GM19025 (cell line): ENCODE results near the gene FHAD1.
A peak's percentile ranks its signal among the peaks of the same experiment; 100 is the strongest.
"Not testable (repeated sequence)": the region's sequence is repeated elsewhere in the genome, so short reads cannot be mapped to it uniquely, and the experiment has no call there.

Experiments used
- ATAC-seq: cut with Tn5 transposase; IDR thresholded peaks from one replicate; pipeline ENCODE4 v1.9.1; 2021; ENCODE audit warnings: mild to moderate bottlenecking, low read depth, moderate library complexity; ENCODE audit not compliant: unreplicated experiment

The FHAD1 gene

DNA sequence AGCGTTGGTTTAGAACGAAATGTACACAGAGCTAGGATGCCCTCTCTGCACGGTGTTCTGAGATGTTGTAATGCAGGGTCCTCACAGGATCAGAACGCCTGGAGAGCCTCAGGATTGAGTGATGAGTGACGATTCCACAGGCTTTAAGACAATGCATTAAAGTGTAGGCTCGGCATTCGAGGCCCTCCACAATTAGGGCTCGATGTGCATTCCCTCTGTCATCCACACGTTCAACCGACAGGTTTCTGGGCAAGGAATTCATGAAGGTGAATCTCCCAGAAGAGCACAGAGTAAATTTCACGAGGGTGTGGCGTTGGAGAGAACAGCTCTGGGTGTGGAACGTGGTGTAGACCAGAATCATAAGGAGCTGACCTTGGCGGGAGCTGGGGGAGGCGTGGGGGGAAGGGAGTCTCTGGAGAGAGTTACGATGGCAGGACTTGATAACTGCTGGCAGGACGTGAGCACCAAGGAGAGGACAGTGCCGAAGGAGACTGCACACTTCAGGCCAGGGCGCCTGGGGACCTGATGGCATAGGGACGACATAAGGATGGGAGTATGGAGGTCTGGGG is 111.6 kb downstream of the FHAD1 start:
- ATAC-seq: no peak

DNA sequence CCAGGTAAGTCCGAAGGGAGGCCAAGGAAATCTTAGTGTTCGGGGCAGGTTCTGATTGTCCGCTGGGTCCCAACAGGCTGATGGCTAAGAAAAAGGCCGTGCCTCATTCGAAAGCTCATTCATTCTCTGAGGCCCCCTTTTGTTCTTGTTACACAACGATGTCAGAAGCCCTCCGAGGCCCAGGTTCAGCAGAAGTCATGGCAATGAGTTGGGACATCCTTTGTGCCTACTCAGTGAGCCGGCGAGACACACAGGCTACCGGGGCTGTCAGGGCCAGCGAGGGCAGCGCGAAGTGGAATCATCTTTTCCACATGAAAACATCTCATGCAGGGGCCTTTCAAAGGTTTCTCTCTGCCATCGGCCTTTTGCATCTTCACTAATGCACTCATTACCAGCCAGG is 113.7 kb downstream of the FHAD1 start:
- no peak for ATAC-seq

DNA sequence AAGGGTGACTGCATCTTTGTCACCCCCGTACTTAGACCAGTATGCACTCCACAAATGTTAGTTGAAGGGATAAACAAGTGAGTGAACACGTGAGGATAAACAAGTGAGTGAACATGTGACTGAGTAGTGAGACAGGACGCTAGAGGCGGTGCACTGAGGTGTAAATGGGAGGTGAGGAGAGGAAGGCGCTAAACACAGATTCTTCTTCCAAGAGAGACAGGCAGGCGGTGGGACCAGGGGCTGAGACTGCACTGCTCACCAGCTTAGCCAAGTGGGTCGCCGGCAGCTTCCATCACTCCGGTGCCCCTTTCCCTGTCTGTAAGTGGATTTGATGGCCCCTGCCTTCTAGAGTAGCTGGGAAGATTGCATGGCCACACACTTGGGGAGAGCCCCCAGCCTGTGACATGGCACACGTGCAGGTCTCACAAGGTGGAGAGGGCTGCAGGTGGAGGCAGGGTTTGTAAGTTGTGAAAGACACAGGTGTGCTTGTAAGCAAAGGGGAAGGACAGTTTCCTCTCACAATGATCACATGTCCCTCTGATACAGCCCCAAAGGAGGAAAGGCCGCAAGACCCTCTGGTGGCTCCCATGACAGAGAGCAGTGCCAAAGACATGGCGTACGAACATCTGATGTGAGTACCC is 115.2 kb downstream of the FHAD1 start:
- ATAC-seq: no peak

DNA sequence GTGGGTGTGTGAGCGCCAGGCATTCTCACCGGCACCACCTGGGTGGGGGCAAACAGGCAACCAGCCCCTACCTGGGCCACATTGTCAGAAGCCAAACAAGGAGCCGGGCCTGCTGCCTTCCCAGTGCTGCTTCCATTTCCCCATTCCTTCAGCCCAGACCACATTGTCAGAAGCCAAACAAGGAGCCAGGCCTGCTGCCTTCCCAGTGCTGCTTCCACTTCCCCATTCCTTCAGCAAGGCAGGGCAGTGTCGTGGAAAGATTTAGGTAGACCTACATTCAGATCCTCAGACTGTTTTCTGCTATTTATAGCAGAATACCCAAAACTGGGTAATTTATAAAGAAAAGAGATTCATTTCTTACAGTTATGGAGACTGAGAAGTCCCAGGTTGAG is 115.7 kb downstream of the FHAD1 start:
- no peak for ATAC-seq

DNA sequence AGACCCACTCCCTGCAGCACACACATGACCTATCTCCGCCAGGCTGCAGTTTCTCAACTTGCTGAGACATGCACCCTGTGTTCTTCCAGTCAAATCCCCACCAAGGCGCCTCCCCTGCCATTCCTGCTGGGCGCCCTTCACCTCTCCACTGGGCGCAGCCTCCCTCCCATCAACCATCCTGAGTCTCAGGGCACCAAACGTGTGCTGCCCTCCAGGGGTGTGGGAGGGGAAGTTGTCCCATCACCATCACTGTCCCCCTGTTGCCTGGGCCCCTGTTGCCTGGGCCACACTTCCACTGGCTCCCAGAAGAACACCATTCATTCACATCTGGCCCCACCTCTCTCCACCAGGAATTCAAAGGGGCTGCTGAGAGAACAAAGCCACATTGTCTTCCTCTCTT is 117.7 kb downstream of the FHAD1 start:
- no peak for ATAC-seq

DNA sequence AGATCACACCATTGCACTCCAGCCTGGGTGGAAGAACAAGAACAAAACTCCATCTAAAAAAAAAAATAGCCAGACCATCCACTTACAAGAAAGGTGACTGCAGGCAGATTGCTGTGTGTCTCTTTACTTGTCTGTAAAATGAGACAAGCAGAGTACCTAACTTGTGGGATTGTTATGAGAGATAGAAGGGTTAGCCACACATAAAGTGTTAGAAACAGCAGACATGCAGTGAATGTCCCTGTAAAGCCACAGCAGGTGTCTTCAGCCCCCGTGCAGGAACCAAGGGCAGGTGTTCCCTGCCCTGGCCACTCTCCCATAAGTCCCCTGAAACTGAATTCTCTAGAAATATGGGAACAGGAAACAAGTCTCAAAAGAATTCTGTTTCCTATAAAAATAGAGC is 121.9 kb downstream of the FHAD1 start:
- ATAC-seq: no peak

DNA sequence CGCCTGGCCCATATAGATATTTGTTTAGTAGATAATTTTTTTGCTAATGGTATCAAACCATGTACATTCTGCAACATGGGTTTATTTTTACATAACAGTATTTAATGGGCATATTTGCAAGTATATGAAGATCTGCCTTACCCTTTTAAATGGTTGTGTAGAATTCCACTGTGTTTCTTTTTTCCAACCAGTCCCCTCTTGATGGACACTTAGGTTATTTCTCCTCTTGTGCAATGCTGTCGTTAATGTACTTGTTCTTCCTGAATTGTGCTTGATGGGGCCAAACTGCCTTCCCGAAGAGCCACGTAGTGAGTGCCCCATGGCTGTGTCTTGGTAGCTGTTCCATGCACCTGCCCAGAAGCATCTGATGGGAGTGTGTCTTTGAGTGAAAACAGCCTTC is 123.2 kb downstream of the FHAD1 start:
- no peak for ATAC-seq

DNA sequence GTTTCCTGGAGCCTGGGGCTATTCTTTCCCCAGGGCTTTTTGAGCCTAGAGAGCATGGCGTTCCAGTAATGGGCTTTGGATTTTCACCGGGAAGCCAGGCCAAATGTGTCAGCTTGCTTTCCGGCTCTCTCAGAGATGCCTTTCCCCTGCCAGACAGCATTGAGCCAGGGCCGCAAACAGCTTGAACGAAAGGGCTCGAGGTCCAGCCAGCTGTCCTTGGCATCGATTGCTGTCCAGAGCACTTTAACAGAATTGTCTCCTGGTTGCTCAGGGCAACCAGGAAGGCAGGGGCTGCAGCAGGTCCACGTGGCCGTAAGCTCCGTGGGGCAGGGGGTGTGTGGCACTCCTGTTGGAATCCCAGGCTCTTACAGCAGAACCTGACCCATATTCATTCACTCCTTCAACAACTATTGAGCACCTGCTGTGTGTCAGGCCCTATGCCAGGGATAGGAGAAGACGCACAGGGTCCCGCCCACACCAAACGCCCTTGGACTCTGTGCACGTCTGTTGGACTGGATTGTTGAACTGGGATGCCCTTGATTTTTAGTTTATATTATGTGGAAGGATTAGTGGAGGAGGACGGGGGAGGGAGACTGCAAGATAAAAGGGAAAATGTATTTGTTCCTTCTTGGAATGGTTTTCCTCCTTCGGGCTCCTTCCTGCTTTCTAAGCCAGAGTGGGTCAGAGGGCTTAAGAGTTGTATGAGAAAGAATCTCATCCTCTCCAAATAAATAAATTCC is 123.9 kb downstream of the FHAD1 start:
- ATAC-seq: no peak

DNA sequence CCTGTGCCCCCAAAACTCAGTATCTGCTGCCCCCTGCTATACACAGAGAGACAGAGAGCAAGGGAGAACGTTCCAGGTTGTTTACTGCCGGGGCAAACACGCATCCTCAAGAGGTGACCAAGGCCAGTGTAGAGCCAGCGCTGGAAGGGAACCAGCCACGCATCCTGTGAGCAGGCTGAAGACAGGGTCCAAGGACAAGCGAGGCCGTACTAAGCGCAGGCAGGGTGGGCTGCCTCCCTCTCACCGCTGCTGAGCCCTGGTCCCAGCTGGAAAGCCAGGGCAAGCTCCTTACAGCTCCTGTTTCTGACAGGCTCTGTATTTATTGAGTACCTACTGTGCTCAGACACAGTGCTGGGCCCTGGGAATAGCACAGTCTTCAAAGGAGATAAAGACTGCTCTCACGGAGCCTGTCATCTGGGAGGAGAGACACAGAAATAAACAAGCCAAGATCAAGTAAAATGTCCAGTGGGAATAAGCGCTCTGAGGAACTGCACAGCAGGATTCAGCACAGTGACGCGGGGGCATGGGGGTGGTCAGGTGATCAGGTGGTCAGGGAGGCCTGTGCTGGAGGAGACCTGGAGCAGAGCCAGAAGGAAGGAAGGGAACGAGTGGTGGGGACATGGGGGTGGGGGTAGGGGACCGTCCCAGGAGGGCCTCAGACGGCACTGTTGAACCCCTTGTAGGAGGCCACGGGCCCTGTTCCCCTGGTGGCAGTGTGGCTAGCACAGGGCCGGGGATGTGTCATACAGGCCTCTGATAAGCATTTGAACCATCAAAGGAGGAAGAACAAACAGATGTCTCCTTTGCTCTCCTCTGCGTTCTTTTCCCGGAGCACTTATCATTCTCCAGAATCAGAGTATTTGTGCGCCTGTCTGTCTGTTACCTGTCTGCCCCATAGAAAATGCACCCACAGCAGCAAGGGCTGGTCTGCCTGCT is 124.9 kb downstream of the FHAD1 start:
- ATAC-seq: no peak

DNA sequence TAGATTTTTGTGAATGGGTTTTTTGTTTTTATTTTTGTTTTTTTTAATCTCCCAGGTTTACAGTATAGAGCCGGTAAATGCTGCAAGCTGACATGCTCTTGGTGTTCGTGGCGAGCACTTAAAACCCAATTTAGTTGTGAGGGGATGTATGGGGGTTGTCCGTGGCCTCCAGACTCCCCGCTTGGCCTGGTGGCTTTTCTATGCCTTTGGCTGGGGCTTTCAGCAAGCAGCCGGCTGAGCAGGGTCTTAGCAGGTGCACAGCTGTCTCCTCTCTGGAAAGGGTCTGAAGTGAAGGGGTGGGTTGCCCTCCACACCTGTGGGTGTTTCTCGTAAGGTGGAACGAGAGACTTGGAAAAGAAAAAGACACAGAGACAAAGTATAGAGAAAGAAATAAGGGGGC is 131.7 kb downstream of the FHAD1 start:
- no peak for ATAC-seq

DNA sequence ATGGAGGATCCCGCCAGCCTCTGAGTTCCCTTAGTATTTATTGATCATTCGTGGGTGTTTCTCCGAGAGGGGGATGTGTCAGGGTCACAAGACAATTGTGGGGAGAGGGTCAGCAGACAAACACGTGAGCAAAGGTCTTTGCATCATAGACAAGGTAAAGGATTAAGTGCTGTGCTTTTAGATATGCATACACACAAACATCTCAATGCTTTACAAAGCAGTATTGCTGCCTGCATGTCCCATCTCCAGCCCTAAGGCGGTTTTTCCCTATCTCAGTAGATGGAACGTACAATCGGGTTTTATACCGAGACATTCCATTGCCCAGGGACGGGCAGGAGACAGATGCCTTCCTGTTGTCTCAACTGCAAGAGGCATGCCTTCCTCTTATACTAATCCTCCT is 132.1 kb downstream of the FHAD1 start:
- not testable (repeated sequence) for ATAC-seq

DNA sequence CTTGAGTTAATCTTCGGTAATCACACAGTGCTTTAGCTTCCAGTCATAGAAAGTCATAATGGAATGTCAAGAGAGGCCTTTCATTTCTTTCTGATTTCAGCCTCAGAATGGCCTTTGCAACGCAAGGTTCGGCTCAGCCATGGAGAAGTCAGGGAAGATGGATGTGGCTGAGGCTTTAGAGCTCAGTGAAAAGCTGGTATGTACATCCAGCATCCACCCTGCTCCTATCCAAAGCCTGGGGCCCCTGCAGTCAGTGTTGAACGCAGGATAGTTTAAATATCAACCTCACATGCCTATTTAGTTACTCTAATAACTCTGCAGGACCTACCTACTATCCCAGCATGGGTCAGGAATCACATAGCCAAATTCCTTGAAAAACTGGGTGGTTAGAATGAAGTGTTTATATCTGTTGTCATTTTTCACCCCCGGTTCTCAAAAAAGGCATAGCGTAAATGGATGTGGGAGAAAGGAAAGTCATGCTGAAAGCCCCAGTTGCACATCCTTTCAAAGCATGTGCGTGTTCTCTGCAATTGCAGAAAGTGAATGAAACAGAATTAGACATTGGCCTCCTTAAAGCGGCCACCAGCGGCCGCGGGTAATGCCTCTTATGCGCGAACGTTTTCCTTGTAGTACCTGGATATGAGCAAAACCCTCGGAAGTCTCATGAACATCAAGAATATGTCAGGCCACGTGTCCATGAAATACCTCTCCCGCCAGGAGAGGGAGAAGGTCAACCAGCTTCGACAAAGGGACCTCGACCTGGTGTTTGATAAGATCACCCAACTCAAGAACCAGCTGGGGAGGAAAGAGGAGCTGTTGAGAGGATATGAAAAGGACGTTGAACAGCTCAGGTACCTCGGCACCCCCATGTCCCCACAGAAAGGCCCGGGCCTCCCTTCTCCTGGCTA is 133.8 kb downstream of the FHAD1 start:
- no peak for ATAC-seq

DNA sequence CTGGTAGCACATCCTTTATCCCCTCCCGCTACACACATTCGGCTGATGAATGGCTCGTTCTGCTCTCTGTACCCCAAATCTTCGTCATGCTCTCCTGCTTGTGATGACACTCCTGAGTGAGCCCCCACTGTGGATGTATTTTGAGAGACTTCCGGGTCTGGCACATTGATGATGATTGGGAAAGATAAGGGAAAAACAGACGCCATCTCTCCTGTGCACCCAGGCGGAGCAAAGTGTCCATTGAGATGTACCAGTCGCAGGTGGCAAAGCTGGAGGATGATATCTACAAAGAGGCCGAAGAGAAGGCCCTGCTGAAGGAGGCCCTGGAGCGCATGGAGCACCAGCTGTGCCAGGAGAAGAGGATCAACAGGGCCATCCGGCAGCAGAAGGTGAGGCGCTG is 134.8 kb downstream of the FHAD1 start:
- ATAC-seq: no peak

DNA sequence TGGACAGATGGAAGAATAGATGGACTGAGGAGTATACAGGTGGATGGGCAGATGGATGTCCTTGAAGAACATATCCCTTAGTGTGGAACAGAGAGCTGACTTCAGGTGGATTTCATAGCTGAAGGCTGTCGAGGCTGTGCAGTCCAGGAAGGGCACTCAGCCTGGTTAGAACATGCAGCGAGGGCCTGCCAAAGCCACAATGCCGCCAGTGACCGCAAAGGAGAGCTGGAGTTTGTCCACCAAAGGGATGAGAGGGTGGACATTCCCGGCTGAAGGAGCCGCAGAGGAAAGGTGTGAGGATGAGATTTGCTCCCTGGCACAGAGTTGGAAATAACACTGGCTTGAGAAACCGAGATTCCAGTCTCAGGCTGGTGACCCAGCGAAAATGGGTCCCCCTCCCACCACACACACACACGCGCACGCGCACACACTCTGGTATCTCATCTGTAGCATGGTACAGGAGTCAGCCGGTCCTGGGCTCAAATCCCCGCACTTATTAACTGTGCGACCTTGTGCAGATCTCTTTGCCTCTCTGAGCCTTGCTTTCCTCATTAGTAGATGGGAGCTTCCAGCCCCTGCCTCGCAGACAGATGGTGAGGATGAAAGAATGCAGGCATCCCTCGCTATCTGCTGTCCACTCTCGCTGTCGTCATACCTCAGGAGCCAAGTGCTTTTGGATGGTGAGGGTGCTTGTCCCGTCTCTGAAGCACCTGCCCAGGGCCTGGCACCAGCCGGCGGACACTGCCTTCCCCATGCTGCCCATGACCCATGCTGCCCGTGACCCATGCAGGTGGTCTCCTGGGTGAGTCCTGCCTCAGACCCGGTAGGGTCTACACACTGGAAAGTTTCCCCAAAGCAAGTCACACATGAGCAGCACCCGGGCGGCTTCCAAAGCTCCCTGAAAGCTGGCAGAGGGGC is 135.8 kb downstream of the FHAD1 start:
- no peak for ATAC-seq

DNA sequence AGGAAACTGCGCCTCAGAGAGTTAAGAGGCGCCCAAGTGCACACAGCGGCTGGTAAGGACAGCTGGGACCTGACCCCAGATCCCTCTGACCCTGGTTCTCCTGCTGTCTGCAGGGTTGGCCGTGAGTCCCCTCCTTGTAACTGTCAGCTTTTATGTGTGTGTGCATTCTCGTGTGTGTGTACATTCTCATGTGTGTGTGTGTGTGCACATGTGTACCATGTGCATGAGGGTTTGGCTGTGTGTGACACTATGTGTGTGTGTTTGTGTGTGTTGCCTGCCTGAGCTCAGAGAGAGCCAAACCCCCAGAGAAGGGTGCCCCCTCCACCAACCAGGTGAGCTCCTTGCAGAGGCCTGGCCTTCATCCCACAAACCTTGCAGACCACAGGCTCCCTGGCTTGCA is 136.8 kb downstream of the FHAD1 start:
- ATAC-seq: no peak

DNA sequence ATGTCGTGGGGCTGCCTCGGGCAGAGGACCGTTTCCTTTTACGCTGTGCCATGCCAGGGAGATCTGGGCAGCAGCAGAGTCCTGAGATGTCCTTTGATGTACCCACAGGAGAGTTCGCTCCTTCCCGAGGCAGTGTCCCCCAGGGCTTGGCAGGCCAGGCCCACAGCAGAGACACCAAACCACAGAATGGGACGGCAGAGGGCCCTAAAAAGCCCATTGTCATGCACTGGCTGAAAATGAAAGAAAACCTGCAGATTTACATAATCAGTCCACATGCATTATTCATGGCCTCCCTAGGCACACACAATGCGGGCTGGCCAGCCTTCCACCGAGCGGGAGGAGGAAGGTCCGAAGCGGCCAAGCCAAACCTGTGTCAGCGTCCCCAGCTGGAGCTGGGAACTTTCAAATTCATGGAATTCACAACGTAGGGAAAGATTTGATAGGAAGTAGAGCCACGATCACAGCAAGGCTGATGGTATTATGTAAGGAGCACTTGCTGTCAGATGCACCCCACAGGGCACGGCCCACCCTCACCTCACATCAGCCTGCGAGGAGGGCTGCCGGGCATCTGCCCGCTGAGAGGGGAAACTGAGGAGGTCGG is 137.4 kb downstream of the FHAD1 start:
- ATAC-seq: peak; percentile 86

DNA sequence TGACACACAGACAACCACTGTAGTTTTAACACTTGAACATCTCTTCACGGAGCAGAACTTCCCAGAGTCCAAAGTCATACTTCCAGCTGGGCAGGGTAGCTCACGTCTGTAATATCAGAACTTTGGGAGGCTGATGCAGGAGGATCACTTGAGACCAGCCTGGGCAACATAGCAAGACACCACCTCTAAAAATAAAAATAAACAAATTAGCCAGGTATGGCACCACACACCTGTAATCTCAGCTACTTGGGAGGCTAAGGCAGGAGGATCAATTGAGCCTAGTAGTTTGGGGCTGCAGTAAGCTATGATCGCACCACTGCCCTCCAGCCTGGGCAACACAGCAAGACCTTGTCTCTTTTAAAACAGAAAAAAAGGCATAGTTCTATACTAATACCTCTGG is 138.4 kb downstream of the FHAD1 start:
- no peak for ATAC-seq

DNA sequence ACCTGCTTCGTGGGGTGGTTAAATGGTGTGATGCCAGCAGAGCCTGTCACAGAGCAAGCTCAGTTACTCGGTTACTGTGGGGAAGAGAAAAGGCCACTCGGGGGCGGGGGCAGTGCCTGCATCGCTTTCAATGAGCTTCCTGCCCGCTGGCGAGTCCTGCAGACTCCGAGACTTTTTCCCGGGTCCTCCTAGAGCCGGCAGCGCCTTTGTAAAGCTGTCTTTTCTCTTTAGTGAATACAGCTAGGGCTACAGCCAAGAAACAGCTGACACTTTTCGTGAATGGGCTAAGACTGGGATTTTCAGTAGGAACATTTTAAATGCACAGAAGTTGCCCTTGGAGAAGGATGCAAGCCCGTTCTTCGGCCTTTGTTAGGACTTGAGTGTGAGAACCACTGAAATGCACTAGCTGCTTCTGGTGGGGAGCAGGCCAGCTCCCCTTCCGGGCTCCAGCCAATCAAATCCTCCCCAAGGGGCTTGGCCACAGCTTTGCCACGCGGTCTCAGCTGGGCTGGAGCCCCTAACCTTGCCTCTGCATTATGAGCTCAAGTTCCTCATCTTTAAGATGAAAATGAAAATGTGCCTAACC is 139.2 kb downstream of the FHAD1 start:
- ATAC-seq: no peak
